Gastrocnemius medialis (tissue), 4 donors: Measurements from ENCODE around the gene VARS1. TPM values are rescaled to one million over a fixed set of nuclear protein-coding genes. Genes with fewer than 3 reads are reported as not detected.
"Not testable (repeated sequence)": the region's sequence is repeated elsewhere in the genome, so short reads cannot be mapped to it uniquely, and the experiment has no call there.

Source experiments
- ATAC-seq, 2 donors: fragments of 150-250 bp; one replicate each; pipeline ENCODE4 v1.9.1; 2016
- DNase-seq, 2 donors: peaks; one replicate each; pipeline ENCODE4 v3.0.0-alpha.2; 2019
- H3K27ac ChIP-seq, 4 donors: fragments of 200-600 bp; sonication (generic); 1 replicate in 1 of 4; 2 replicates in 3 of 4; pipeline ENCODE4 v1.5.1; 2016 to 2018; ENCODE audit warnings: mild to moderate bottlenecking in 2 of 4, moderate library complexity in 1 of 4
- H3K27me3 ChIP-seq, 3 donors: fragments of 200-600 bp; sonication (generic) in 2 of 3; 1 replicate in 1 of 3; 2 replicates in 2 of 3; pipeline versions ENCODE4 v1.5.1 to v1.6.0; 2016 to 2019; ENCODE audit warnings: mild to moderate bottlenecking in 1 of 3, moderate library complexity in 1 of 3
- H3K36me3 ChIP-seq, 2 donors: fragments of 200-600 bp; sonication (generic) in 1 of 2; one replicate each; pipeline ENCODE4 v1.5.1; 2017 to 2018
- H3K4me1 ChIP-seq, 2 donors: fragments of 200-600 bp; sonication (generic) in 1 of 2; one replicate each; pipeline ENCODE4 v1.5.1; 2016 to 2017; ENCODE audit warnings: mild to moderate bottlenecking in 2 of 2
- H3K4me3 ChIP-seq, 4 donors: fragments of 200-600 bp; sonication (generic) in 3 of 4; 1 replicate in 1 of 4; 2 replicates in 3 of 4; pipeline ENCODE4 v1.5.1; 2016 to 2019; ENCODE audit warnings: mild to moderate bottlenecking in 2 of 4
- H3K9me3 ChIP-seq, 3 donors: fragments of 200-600 bp; sonication (generic) in 2 of 3; 1 replicate in 1 of 3; 2 replicates in 2 of 3; pipeline ENCODE4 v1.5.1; 2016 to 2019
- POLR2A ChIP-seq, 2 donors: fragments of 450-650 bp; IDR thresholded peaks; one replicate each; pipeline ENCODE4 v1.6.1; 2017; ENCODE audit warnings: antibody characterized with exemption in 2 of 2, mild to moderate bottlenecking in 2 of 2, moderate library complexity in 2 of 2
- in situ Hi-C, 4 donors: fragments of 200-750 bp; cut with MboI; loops; one replicate each; pipeline versions ENCODE4 v1.15.0 to v1.8.0; 2017; ENCODE audit warnings: low sequenced_read_pairs in 4 of 4
- intact Hi-C: fragments of 100-400 bp; cut with DNase I; formaldehyde crosslinking; loops from one replicate; pipeline ENCODE4 v1.15.1; 2023; ENCODE audit warnings: low total_unique reads
- total RNA-seq, 4 donors: library from RNA; depleted of rRNA; stranded (reverse); fragments of >200 nt; gene quantifications; one replicate each; pipeline versions ENCODE4 v1.1.0 to v1.2.3, GENCODE V29; 2016
- TF ChIP-seq, protein P1 (sequence below), 5 experiments: fragments of 450-650 bp in 3 of 5; fragments of 200-600 bp in 2 of 5; sonication (generic) in 2 of 5; IDR thresholded peaks in 4 of 5; conservative IDR thresholded peaks in 1 of 5; 1 replicate in 4 of 5; 2 replicates in 1 of 5; pipeline ENCODE4 v1.5.1; 2016 to 2019; ENCODE audit warnings: antibody characterized with exemption in 5 of 5, mild to moderate bottlenecking in 3 of 5, moderate library complexity in 3 of 5

VARS1 gene
- total RNA-seq, 4 donors from 2014 or later = 39.2 to 102 (median 67.4) TPM

DNA sequence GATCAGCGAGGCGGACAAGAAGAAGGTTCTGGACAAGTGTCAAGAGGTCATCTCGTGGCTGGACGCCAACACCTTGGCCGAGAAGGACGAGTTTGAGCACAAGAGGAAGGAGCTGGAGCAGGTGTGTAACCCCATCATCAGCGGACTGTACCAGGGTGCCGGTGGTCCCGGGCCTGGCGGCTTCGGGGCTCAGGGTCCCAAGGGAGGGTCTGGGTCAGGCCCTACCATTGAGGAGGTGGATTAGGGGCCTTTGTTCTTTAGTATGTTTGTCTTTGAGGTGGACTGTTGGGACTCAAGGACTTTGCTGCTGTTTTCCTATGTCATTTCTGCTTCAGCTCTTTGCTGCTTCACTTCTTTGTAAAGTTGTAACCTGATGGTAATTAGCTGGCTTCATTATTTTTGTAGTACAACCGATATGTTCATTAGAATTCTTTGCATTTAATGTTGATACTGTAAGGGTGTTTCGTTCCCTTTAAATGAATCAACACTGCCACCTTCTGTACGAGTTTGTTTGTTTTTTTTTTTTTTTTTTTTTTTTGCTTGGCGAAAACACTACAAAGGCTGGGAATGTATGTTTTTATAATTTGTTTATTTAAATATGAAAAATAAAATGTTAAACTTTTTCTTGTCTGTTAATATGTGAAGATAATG, 34.2 kb upstream of the VARS1 start:
- peak in 1 of 2 donors; percentile 64 for DNase-seq
- peaks cover 26 to 32% of the 10 kb centered on the region in 2 donors for H3K4me1 ChIP-seq

DNA sequence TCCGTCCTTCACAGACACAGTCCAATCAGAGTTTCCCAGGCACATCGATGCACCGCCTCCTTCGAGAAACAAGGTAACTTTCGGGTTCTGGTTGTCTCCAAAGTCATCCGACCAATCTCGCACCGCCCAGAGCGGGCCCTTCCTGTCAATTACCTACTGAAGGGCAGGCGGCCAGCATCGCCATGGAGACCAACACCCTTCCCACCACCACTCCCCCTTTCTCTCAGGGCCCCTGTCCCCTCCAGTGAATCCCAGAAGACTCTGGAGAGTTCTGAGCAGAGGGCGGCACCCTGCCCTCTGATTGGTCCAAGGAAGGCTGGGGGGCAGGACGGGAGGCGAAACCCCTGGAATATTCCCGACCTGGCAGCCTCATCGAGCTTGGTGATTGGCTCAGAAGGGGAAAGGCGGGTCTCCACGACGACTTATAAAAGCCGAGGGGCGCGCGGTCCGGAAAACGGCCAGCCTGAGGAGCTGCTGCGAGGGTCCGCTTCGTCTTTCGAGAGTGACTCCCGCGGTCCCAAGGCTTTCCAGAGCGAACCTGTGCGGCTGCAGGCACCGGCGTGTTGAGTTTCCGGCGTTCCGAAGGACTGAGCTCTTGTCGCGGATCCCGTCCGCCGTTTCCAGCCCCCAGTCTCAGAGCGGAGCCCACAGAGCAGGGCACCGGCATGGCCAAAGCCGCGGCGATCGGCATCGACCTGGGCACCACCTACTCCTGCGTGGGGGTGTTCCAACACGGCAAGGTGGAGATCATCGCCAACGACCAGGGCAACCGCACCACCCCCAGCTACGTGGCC, 31.9 kb upstream of the VARS1 start, which contains the start of gene HSPA1B:
TSS of gene HSPA1B (plus strand) at position 453 of the 794 bp plus-strand sequence. CDS start at position 666, 213 bp downstream.
- Histone ChIP-seq H3K36me3 (no peaks in the 10 kb centered on the region), H3K4me1 (peaks cover 37 to 39% of the 10 kb centered on the region in 2 donors), H3K4me3 (peak within 1 kb of the TSS; percentile 73 to 92 (median 76)), H3K9me3 (no peaks in the 10 kb centered on the region), H3K27me3 (no peaks in the 10 kb centered on the region), H3K27ac (peak within 1 kb of the TSS; percentile 97 to 98 (median 97))
- ATAC-seq (peak; percentile 79 to 80), DNase-seq (peak; percentile 100)
- intact Hi-C loops (loop anchor here (1.0 to 10.0 kb wide), 2 partner anchors 124 to 1213 kb away; partner anchors contain the start of genes ABHD16A, MRPS18B and PPP1R10), in situ Hi-C loops (no loop called here)
- TF ChIP-seq, protein P1, sequence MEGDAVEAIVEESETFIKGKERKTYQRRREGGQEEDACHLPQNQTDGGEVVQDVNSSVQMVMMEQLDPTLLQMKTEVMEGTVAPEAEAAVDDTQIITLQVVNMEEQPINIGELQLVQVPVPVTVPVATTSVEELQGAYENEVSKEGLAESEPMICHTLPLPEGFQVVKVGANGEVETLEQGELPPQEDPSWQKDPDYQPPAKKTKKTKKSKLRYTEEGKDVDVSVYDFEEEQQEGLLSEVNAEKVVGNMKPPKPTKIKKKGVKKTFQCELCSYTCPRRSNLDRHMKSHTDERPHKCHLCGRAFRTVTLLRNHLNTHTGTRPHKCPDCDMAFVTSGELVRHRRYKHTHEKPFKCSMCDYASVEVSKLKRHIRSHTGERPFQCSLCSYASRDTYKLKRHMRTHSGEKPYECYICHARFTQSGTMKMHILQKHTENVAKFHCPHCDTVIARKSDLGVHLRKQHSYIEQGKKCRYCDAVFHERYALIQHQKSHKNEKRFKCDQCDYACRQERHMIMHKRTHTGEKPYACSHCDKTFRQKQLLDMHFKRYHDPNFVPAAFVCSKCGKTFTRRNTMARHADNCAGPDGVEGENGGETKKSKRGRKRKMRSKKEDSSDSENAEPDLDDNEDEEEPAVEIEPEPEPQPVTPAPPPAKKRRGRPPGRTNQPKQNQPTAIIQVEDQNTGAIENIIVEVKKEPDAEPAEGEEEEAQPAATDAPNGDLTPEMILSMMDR (IDR thresholded peaks at IDR 0.05 in 4 of 5, conservative IDR thresholded peaks at IDR 0.05 in 1 of 5) = peak in 2 of 5 experiments; percentile 16 to 17
- peak; percentile 100 for TF ChIP-seq POLR2A (IDR thresholded peaks at IDR 0.05)

More for the DNA sequence above, 34.2 kb upstream of the VARS1 start:
- H3K9me3 ChIP-seq = no peaks in the 10 kb centered on the region
- TF ChIP-seq POLR2A (IDR thresholded peaks at IDR 0.05) = no peak
- TF ChIP-seq, protein P1 (IDR thresholded peaks at IDR 0.05 in 4 of 5, conservative IDR thresholded peaks at IDR 0.05 in 1 of 5) = peak; percentile 35 to 73 (median 43)
- intact Hi-C loops (loop anchor here (1.0 to 10.0 kb wide), 6 partner anchors 34 to 1215 kb away; partner anchors contain the start of genes ATP6V1G2, CSNK2B, DDX39B and LY6G5B), in situ Hi-C loops (loop anchor here in 2 of 4 donors (10.0 kb wide), 3 partner anchors 55 to 155 kb away; partner anchors contain the start of genes VWA7 (in 2 of the 2) and LY6G5C (in 1 of the 2))
- ATAC-seq = no peak
- H3K27ac ChIP-seq = peak overlapping the region; percentile 87 to 97 (median 92)
- no peaks in the 10 kb centered on the region for H3K36me3 ChIP-seq
- no peaks in the 10 kb centered on the region for H3K27me3 ChIP-seq
- H3K4me3 ChIP-seq = peak overlapping the region; percentile 67 to 78 (median 73)

DNA sequence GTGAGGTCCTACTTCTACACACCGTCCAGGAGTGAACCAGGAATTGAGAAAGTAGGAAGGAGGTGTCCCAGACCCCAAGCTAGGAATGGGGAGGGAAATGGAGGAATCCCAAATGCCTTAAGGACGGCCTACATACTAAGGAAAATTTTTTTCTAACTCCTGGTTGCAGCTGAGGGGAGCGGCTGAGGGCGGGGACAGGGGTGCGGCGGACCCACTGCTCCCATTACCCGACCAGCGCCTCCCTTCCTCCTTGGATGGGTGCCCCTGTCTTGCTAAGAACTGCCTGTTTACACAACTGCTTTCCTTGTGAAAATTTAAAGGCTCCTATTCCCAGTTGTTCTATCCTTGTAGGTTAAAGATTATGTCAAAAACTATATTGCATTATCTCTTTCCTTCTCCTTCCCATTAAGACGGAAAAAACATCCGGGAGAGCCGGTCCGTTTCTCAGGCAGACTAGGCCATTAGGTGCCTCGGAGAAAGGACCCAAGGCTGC, 31.3 kb upstream of the VARS1 start:
- peak overlapping the region; percentile 48 to 76 (median 62) for H3K4me3 ChIP-seq
- ATAC-seq (peak; percentile 22 to 28), DNase-seq (peak; percentile 81 to 87)
- H3K27me3 ChIP-seq = no peaks in the 10 kb centered on the region
- TF ChIP-seq, protein P1 (IDR thresholded peaks at IDR 0.05 in 4 of 5, conservative IDR thresholded peaks at IDR 0.05 in 1 of 5) = no peak
- TF ChIP-seq POLR2A (IDR thresholded peaks at IDR 0.05) = no peak
- in situ Hi-C loops = no loop called here
- no peaks in the 10 kb centered on the region for H3K36me3 ChIP-seq
- intact Hi-C loops = loop anchor here (1.0 to 10.0 kb wide), 2 partner anchors 124 to 1212 kb away; partner anchors contain the start of genes ABHD16A, MRPS18B and PPP1R10
- peak overlapping the region; percentile 97 to 98 (median 97) for H3K27ac ChIP-seq
- H3K4me1 ChIP-seq = peaks cover 37 to 39% of the 10 kb centered on the region in 2 donors
- H3K9me3 ChIP-seq = no peaks in the 10 kb centered on the region

- peaks cover 38% of the 10 kb centered on the region in 2 donors for H3K4me1 ChIP-seq
- no peaks in the 10 kb centered on the region for H3K36me3 ChIP-seq
- DNase-seq = no peak
- in situ Hi-C loops = no loop called here
- TF ChIP-seq, protein P1 (IDR thresholded peaks at IDR 0.05 in 4 of 5, conservative IDR thresholded peaks at IDR 0.05 in 1 of 5) = no peak
- TF ChIP-seq POLR2A (IDR thresholded peaks at IDR 0.05) = no peak
- H3K27me3 ChIP-seq = no peaks in the 10 kb centered on the region
- no peak for ATAC-seq
- intact Hi-C loops = loop anchor here (10.0 kb wide), 1 partner anchor 1211 kb away; the partner anchor contains the start of genes MRPS18B and PPP1R10
- no peaks in the 10 kb centered on the region for H3K9me3 ChIP-seq
- no peak overlapping the region for H3K4me3 ChIP-seq
- H3K27ac ChIP-seq = peak overlapping the region; percentile 97 to 98 (median 97)
These were observed 30.0 kb upstream of the VARS1 start for GRCh38 chr6:31825553-31825952.

DNA sequence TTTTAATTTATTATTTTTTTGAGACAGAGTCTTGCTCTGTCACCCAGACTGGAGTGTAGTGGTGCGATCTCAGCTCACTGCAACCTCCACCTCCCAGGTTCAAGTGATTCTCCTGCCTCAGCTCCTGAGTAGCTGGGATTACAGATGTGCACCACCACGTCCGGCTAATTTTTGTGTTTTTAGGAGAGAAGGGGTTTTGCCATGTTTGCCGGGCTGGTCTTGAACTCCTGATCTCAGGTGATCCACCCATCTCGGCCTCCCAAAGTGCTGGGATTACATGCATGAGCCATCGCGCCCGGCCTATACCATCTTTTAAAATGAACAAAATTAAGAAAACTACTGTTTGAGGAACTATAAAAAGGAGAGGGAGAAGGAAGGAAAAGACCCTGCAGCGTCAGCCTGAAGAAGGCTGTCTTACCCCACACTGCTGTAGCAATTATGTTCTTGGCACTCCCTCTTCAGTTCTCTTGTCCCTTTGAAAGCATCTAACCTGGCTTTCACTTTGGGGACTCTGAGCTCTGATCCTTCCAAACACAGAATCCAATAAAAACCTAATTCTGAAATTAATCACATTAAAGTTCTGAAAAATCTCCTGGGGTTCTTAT, 28.1 kb upstream of the VARS1 start:
- not testable (repeated sequence) for H3K36me3 ChIP-seq, H3K9me3 ChIP-seq, DNase-seq, H3K27me3 ChIP-seq, H3K4me3 ChIP-seq, ATAC-seq
- intact Hi-C loops (loop anchor here (5.0 to 10.0 kb wide), 2 partner anchors 1149 to 1209 kb away; partner anchors contain the start of genes MRPS18B and PPP1R10), in situ Hi-C loops (loop anchor here in 1 of 4 donors (25.0 kb wide), 1 partner anchor 364 kb away; the partner anchor contains the start of genes AGER, AGPAT1, GPSM3 and PBX2)
- H3K27ac ChIP-seq = peak overlapping the region; percentile 97 to 98 (median 97)
- peaks cover 55 to 56% of the 10 kb centered on the region in 2 donors for H3K4me1 ChIP-seq
